Effector memory CD8-positive, alpha-beta T cell (primary cell): ENCODE measurements around the gene SGMS1.

ENCODE experiments used
- ATAC-seq: fragments of 150-1000 bp; cut with Tn5 transposase; replicated peaks from 2 replicates; pipeline ENCODE4 v1.10.0; 2021; ENCODE audit warnings: mild to moderate bottlenecking, moderate library complexity
- DNase-seq, 3 experiments: peaks; one replicate each; pipeline ENCODE4 v3.0.0; 2021
- H3K27ac Mint-ChIP-seq, 2 donors: one replicate each; pipeline ENCODE4 v1.8.0; 2022; ENCODE audit warnings: mild to moderate bottlenecking in 2 of 2, mixed read lengths in 2 of 2, moderate library complexity in 2 of 2
- H3K27me3 Mint-ChIP-seq, 2 donors: one replicate each; pipeline ENCODE4 v1.8.0; 2022; ENCODE audit warnings: mixed read lengths in 2 of 2
- H3K36me3 Mint-ChIP-seq: one replicate; pipeline ENCODE4 v1.8.0; 2022; ENCODE audit warnings: mild to moderate bottlenecking, moderate library complexity, mixed read lengths; ENCODE audit not compliant: insufficient read depth
- H3K4me1 Mint-ChIP-seq, 2 donors: one replicate each; pipeline ENCODE4 v1.8.0; 2022; ENCODE audit warnings: low read depth in 2 of 2, mixed read lengths in 2 of 2
- H3K4me3 Mint-ChIP-seq, 2 donors: one replicate each; pipeline ENCODE4 v1.8.0; 2022; ENCODE audit warnings: mild to moderate bottlenecking in 2 of 2, mixed read lengths in 2 of 2, moderate library complexity in 2 of 2
- H3K9me3 Mint-ChIP-seq, 2 donors: one replicate each; pipeline ENCODE4 v1.8.0; 2022; ENCODE audit warnings: mixed read lengths in 2 of 2

The SGMS1 gene

GRCh38 chr10:50388181-50388580, 235.6 kb downstream of the SGMS1 start:
- ATAC-seq (no peak), DNase-seq (no peak)
- H3K4me1 Mint-ChIP-seq, result peaks cover 14 to 43% of the 10 kb centered on the region in 2 donors
- H3K4me3 Mint-ChIP-seq, result no peak overlapping the region
- H3K27me3 Mint-ChIP-seq, result no peaks in the 10 kb centered on the region
- no peaks in the 10 kb centered on the region for H3K9me3 Mint-ChIP-seq
- H3K27ac Mint-ChIP-seq, result peak overlapping the region in 1 of 2 donors; percentile 73
- H3K36me3 Mint-ChIP-seq, result peaks cover 7% of the 10 kb centered on the region

DNA sequence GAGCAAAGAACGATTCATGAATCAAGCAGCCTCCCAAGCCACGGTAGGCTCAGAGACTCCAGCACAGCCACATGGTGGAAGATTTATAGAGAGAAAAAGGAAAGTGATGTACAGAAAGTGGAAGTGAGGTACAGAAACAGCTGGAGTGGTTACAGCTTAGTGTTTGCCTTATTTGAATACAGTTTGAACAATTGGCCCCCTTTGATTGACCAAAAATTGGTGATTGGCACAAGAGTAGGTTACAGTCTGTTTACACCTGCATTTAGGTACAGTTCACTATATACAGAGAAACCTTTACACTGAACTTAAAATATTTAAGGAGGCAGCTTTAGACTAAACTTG, 236.1 kb downstream of the SGMS1 start:
- DNase-seq, result no peak
- no peaks in the 10 kb centered on the region for H3K27me3 Mint-ChIP-seq
- no peaks in the 10 kb centered on the region for H3K9me3 Mint-ChIP-seq
- no peak overlapping the region for H3K4me3 Mint-ChIP-seq
- peak overlapping the region in 1 of 2 donors; percentile 73 for H3K27ac Mint-ChIP-seq
- peaks cover 4% of the 10 kb centered on the region for H3K36me3 Mint-ChIP-seq
- H3K4me1 Mint-ChIP-seq, result peaks cover 12 to 40% of the 10 kb centered on the region in 2 donors
- ATAC-seq, result no peak

DNA sequence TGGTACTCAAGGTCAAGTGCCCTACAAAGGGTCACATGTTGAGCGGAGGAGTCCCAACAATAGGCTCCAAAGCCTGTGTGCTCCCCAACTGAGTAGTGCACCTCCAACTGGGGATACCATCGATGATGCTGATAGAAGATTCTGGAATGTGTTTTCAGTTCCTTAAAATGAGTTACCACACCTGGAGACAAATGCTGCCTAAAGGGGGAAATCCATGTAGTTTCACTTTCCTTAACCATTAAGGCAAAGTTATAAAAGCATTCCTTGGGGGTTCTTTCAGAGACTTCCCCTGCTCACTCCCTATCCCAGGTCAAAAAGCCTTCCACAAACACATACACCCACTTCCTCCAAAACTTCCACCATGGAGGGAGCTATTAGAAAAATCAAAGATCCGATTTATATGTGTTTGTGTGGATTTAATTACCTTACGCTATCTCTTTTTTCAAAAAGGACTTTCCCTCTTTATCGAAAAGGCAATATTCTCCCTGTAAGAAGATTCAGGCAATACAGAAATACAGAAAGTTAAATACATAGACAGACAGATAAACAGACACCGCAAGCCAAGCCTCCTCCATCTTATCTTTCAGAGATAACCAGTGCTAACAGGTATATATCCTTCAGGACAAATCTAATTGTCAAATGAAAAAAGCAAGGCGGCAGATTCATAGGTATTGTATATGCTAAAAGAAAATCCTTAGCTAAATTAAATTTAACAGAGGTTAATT, 236.6 kb downstream of the SGMS1 start:
- DNase-seq (no peak), ATAC-seq (no peak)
- peak overlapping the region in 1 of 2 donors; percentile 19 for H3K27ac Mint-ChIP-seq
- peaks cover 11 to 43% of the 10 kb centered on the region in 2 donors for H3K4me1 Mint-ChIP-seq
- peaks cover 4% of the 10 kb centered on the region for H3K36me3 Mint-ChIP-seq
- H3K9me3 Mint-ChIP-seq, result no peaks in the 10 kb centered on the region
- H3K4me3 Mint-ChIP-seq, result no peak overlapping the region
- no peaks in the 10 kb centered on the region for H3K27me3 Mint-ChIP-seq

DNA sequence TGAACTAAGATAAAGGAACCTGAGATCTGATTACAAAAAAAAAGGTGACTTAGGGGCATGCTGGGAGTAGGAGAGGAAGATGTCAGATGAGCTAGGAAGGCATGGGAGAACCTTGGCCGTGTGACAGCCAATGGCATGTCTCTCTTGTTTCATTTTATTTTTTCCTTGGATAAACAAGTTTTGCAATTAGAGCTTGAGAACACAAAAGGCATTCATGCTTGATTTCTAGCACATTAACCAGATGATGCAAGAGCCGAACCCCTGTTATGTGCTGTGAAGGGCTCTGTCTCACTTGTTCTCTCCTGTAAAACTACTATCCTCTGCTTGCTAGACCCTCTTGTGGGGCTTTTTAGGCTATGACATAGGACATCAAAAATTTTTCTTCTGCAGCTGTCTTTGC, 238.1 kb downstream of the SGMS1 start:
- DNase-seq, result no peak
- no peak for ATAC-seq
- peak overlapping the region in 1 of 2 donors; percentile 89 for H3K27ac Mint-ChIP-seq
- peaks cover 10 to 43% of the 10 kb centered on the region in 2 donors for H3K4me1 Mint-ChIP-seq
- H3K4me3 Mint-ChIP-seq, result no peak overlapping the region
- no peaks in the 10 kb centered on the region for H3K27me3 Mint-ChIP-seq
- no peaks in the 10 kb centered on the region for H3K9me3 Mint-ChIP-seq
- H3K36me3 Mint-ChIP-seq, result peaks cover 4% of the 10 kb centered on the region

DNA sequence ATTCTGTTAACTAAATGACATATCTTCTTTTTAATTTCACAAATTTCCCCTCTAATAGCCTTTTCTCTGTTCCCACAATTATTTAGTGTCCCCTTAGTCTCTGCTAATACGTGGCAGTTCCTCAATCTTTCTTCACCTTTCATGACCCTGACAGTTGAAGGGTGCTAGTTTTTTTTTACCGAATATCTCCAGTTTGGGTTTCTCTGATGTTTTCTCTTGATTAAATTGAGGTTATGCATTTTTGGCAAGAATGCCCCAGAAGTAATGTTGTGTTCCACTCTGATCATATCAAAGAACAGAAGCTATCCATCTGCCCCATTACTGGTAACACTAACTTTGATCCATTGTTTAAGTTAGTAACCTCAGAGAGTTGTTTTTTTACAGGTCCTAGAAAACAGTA, 238.9 kb downstream of the SGMS1 start:
- Mint-ChIP-seq H3K9me3 (no peaks in the 10 kb centered on the region), H3K27me3 (no peaks in the 10 kb centered on the region), H3K27ac (peak overlapping the region in 1 of 2 donors; percentile 89), H3K4me1 (peaks cover 10 to 50% of the 10 kb centered on the region in 2 donors), H3K4me3 (peak overlapping the region in 1 of 2 donors; percentile 4), H3K36me3 (peaks cover 4% of the 10 kb centered on the region)
- ATAC-seq (no peak), DNase-seq (no peak)

GRCh38 chr10:50384238-50384637, 239.5 kb downstream of the SGMS1 start:
- Mint-ChIP-seq H3K27me3 (no peaks in the 10 kb centered on the region), H3K4me3 (no peak overlapping the region), H3K4me1 (peaks cover 10 to 50% of the 10 kb centered on the region in 2 donors), H3K36me3 (peaks cover 4% of the 10 kb centered on the region), H3K9me3 (no peaks in the 10 kb centered on the region), H3K27ac (peak overlapping the region; percentile 33 to 89)
- DNase-seq (no peak), ATAC-seq (no peak)

DNA sequence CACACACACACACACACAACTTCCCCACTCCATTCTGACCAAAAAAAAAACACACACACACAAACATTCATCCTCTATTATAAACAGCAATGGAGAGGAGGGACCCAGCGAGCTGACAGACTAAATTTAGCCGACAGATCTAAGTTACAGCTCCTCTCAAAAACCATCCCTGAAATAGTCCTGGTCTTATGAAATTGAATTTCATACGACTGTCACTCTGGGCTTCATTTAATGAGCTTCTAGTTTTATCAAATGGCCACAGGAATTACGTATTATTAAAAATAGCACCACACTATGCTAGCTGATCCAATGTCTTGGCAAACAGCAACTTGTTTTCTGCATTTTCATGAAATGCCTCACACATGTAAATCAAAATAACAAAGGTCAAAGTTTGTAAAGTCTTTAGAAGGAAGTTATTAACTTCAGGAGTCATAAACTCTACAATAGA, 241.2 kb downstream of the SGMS1 start:
- H3K9me3 Mint-ChIP-seq, result no peaks in the 10 kb centered on the region
- H3K27ac Mint-ChIP-seq, result no peak overlapping the region
- no peaks in the 10 kb centered on the region for H3K27me3 Mint-ChIP-seq
- peaks cover 10 to 41% of the 10 kb centered on the region in 2 donors for H3K4me1 Mint-ChIP-seq
- H3K4me3 Mint-ChIP-seq, result no peak overlapping the region
- ATAC-seq, result no peak
- H3K36me3 Mint-ChIP-seq, result peaks cover 4% of the 10 kb centered on the region
- DNase-seq, result no peak

DNA sequence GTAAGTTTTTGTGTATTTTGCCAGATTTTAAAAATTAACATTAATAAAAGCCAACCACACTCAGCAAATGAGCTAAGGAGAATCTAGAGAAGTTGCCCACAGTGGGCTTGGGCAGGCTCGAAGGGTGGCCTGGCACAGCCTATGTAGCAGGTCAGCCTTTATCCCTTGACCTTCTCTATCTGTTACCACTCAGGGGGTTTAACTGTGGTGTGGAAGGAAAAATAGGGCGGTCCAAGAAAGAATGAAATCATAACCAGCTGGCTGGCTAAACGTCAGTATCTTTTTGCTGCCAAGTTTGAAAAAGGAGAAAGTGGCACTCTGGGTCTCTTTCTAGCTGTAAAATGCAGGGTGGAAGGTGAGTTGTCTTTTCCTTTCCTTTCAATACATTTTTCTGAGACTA, 242.1 kb downstream of the SGMS1 start:
- Mint-ChIP-seq H3K4me1 (peaks cover 7 to 39% of the 10 kb centered on the region in 2 donors), H3K36me3 (peaks cover 4% of the 10 kb centered on the region), H3K9me3 (no peaks in the 10 kb centered on the region), H3K4me3 (no peak overlapping the region), H3K27ac (no peak overlapping the region), H3K27me3 (no peaks in the 10 kb centered on the region)
- ATAC-seq, result no peak
- DNase-seq, result no peak

DNA sequence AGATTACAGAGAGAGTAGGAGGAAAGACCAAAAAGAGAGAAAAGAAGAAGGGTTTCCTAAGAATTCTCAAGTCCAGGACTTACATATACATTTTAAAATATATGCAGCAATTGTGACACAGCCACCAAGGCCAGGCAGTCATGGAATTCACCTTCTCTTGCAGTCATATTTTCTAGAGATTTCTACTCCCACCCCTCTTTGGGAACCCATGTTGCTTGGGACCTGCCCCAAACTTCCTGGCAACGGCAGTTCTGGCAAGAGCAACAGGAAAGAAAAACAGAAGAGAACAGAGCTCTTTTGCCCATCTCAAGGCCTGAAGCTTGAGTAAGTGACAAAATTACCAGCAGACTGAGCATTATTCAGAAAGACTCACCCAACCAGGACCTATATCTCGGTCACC, 244.1 kb downstream of the SGMS1 start:
- DNase-seq, result no peak
- peaks cover 4% of the 10 kb centered on the region for H3K36me3 Mint-ChIP-seq
- no peak overlapping the region for H3K4me3 Mint-ChIP-seq
- no peaks in the 10 kb centered on the region for H3K9me3 Mint-ChIP-seq
- peak overlapping the region in 1 of 2 donors; percentile 35 for H3K27ac Mint-ChIP-seq
- peaks cover 6 to 34% of the 10 kb centered on the region in 2 donors for H3K4me1 Mint-ChIP-seq
- no peaks in the 10 kb centered on the region for H3K27me3 Mint-ChIP-seq
- ATAC-seq, result no peak

- no peak for DNase-seq
- Mint-ChIP-seq H3K27me3 (no peaks in the 10 kb centered on the region), H3K36me3 (no peaks in the 10 kb centered on the region)
These were observed 248.0 kb downstream of the SGMS1 start for GRCh38 chr10:50375745-50376144.

GRCh38 chr10:50375051-50375452, 248.7 kb downstream of the SGMS1 start:
- Mint-ChIP-seq H3K4me3 (no peak overlapping the region), H3K27me3 (no peaks in the 10 kb centered on the region), H3K36me3 (peaks cover 3% of the 10 kb centered on the region), H3K4me1 (peaks cover 4 to 22% of the 10 kb centered on the region in 2 donors), H3K27ac (no peak overlapping the region), H3K9me3 (no peaks in the 10 kb centered on the region)
- DNase-seq, result no peak
- no peak for ATAC-seq

More at GRCh38 chr10:50375745-50376144, 248.0 kb downstream of the SGMS1 start:
- H3K4me3 Mint-ChIP-seq, result no peak overlapping the region
- ATAC-seq, result no peak
- H3K27ac Mint-ChIP-seq, result no peak overlapping the region
- peaks cover 4 to 27% of the 10 kb centered on the region in 2 donors for H3K4me1 Mint-ChIP-seq
- H3K9me3 Mint-ChIP-seq, result no peaks in the 10 kb centered on the region

- peaks cover 4 to 16% of the 10 kb centered on the region in 2 donors for H3K4me1 Mint-ChIP-seq
- DNase-seq, result no peak
- no peak overlapping the region for H3K4me3 Mint-ChIP-seq
- no peak for ATAC-seq
- no peaks in the 10 kb centered on the region for H3K27me3 Mint-ChIP-seq
- no peak overlapping the region for H3K27ac Mint-ChIP-seq
- peaks cover 3% of the 10 kb centered on the region for H3K36me3 Mint-ChIP-seq
- H3K9me3 Mint-ChIP-seq, result no peaks in the 10 kb centered on the region
These were observed 249.8 kb downstream of the SGMS1 start for GRCh38 chr10:50373821-50374501.

GRCh38 chr10:50369931-50370330, 253.8 kb downstream of the SGMS1 start:
- no peaks in the 10 kb centered on the region for H3K27me3 Mint-ChIP-seq
- no peak overlapping the region for H3K27ac Mint-ChIP-seq
- no peak for DNase-seq
- H3K36me3 Mint-ChIP-seq, result peaks cover 3% of the 10 kb centered on the region
- ATAC-seq, result no peak
- peaks cover 2 to 13% of the 10 kb centered on the region in 2 donors for H3K4me1 Mint-ChIP-seq
- H3K4me3 Mint-ChIP-seq, result no peak overlapping the region
- no peaks in the 10 kb centered on the region for H3K9me3 Mint-ChIP-seq

GRCh38 chr10:50367732-50368131, 256.0 kb downstream of the SGMS1 start:
- H3K27me3 Mint-ChIP-seq, result no peaks in the 10 kb centered on the region
- no peak overlapping the region for H3K4me3 Mint-ChIP-seq
- H3K4me1 Mint-ChIP-seq, result peaks cover 2 to 25% of the 10 kb centered on the region in 2 donors
- H3K36me3 Mint-ChIP-seq, result peaks cover 3% of the 10 kb centered on the region
- DNase-seq, result no peak
- no peak overlapping the region for H3K27ac Mint-ChIP-seq
- ATAC-seq, result no peak
- no peaks in the 10 kb centered on the region for H3K9me3 Mint-ChIP-seq
